GM23338 (cell line): ENCODE measurements around the gene CAPZB. TPM values are rescaled to one million over a fixed set of nuclear protein-coding genes. Genes with fewer than 3 reads are reported as not detected.

Experiments
- ATAC-seq: fragments of 200-7000 bp; cut with Tn5 transposase; 3 replicates; pipeline ENCODE4 v1.9.1; 2020
- DNase-seq: peaks from one replicate; pipeline ENCODE4 v3.0.0-alpha.2; 2015; ENCODE audit warnings: low spot score
- H2AFZ ChIP-seq: fragments of 200-600 bp; sonication (generic); 2 replicates; pipeline ENCODE4 v1.8.0; 2016; ENCODE audit warnings: antibody characterized with exemption, mild to moderate bottlenecking, moderate library complexity
- H3F3A ChIP-seq: fragments of 200-600 bp; sonication (generic); replicated peaks from 2 replicates; pipeline ENCODE4 v1.8.0; 2017; ENCODE audit warnings: antibody characterized with exemption, mixed run types, low read depth
- H3K27ac ChIP-seq: fragments of 200-600 bp; sonication (generic); 2 replicates; pipeline ENCODE4 v1.6.1; 2016; ENCODE audit warnings: low read depth
- H3K27me3 ChIP-seq: fragments of 200-600 bp; sonication (generic); 2 replicates; pipeline ENCODE4 v1.8.0; 2016; ENCODE audit warnings: mild to moderate bottlenecking, mixed run types, moderate library complexity; ENCODE audit not compliant: insufficient read depth
- H3K36me3 ChIP-seq: fragments of 200-600 bp; sonication (generic); 2 replicates; pipeline ENCODE4 v1.8.0; 2016; ENCODE audit warnings: mild to moderate bottlenecking; ENCODE audit not compliant: insufficient read depth
- H3K4me1 ChIP-seq: fragments of 200-600 bp; sonication (generic); 2 replicates; pipeline ENCODE4 v1.8.0; 2016; ENCODE audit warnings: mild to moderate bottlenecking, moderate library complexity; ENCODE audit not compliant: insufficient read depth
- H3K4me2 ChIP-seq: fragments of 200-600 bp; sonication (generic); 2 replicates; pipeline ENCODE4 v1.7.1; 2017; ENCODE audit warnings: mixed run types
- H3K4me3 ChIP-seq: fragments of 200-600 bp; sonication (generic); 2 replicates; pipeline ENCODE4 v1.6.1; 2016; ENCODE audit warnings: mixed run types
- H3K79me2 ChIP-seq: fragments of 200-600 bp; sonication (generic); replicated peaks from 2 replicates; pipeline ENCODE4 v1.8.0; 2017; ENCODE audit warnings: mild to moderate bottlenecking; ENCODE audit not compliant: insufficient read depth
- H3K9me2 ChIP-seq: fragments of 200-600 bp; sonication (generic); 2 replicates; pipeline ENCODE4 v1.8.0; 2017; ENCODE audit not compliant: insufficient read depth
- H4K20me1 ChIP-seq: fragments of 200-600 bp; sonication (generic); replicated peaks from 2 replicates; pipeline ENCODE4 v1.8.0; 2017; ENCODE audit warnings: mild to moderate bottlenecking; ENCODE audit not compliant: insufficient read depth
- H3K27ac Mint-ChIP-seq: 2 replicates; pipeline ENCODE4 v1.8.0; 2020; ENCODE audit warnings: inconsistent platforms, mild to moderate bottlenecking, moderate library complexity, mixed read lengths
- H3K27me3 Mint-ChIP-seq: 3 replicates; pipeline ENCODE4 v1.8.0; 2022; ENCODE audit warnings: low read depth, mild to moderate bottlenecking, moderate library complexity, mixed read lengths, inconsistent platforms; ENCODE audit not compliant: insufficient read depth, poor library complexity
- H3K36me3 Mint-ChIP-seq: 3 replicates; pipeline ENCODE4 v1.8.0; 2021; ENCODE audit warnings: low read depth, mild to moderate bottlenecking, inconsistent platforms, moderate library complexity, mixed read lengths
- H3K4me1 Mint-ChIP-seq: 3 replicates; pipeline ENCODE4 v1.8.0; 2020; ENCODE audit warnings: mild to moderate bottlenecking, inconsistent platforms, mixed read lengths
- H3K4me3 Mint-ChIP-seq: 3 replicates; pipeline ENCODE4 v1.8.0; 2021; ENCODE audit warnings: moderate library complexity, mild to moderate bottlenecking, inconsistent platforms, mixed read lengths
- H3K9me3 Mint-ChIP-seq: 3 replicates; pipeline ENCODE4 v1.8.0; 2020; ENCODE audit warnings: moderate library complexity, mild to moderate bottlenecking, inconsistent platforms, mixed read lengths
- CREB1 ChIP-seq: fragments of 250-450 bp; sonication (Bioruptor Pico); IDR thresholded peaks from 2 replicates; pipeline ENCODE4 v1.5.0; 2020; ENCODE audit warnings: low read depth, mild to moderate bottlenecking, moderate library complexity
- ETS1 ChIP-seq: IDR thresholded peaks from 2 replicates; pipeline ENCODE4 v1.6.1; 2016; ENCODE audit warnings: antibody characterized with exemption
- EZH2 ChIP-seq: fragments of 200-600 bp; sonication (generic); IDR thresholded peaks from one replicate; pipeline ENCODE4 v1.8.0; 2017; ENCODE audit warnings: antibody characterized with exemption, mild to moderate bottlenecking, low read depth; ENCODE audit not compliant: unreplicated experiment
- NANOG ChIP-seq: IDR thresholded peaks from 2 replicates; pipeline ENCODE4 v1.6.1; 2016; ENCODE audit warnings: antibody characterized with exemption, borderline replicate concordance
- POLR2AphosphoS5 ChIP-seq: IDR thresholded peaks from 2 replicates; pipeline ENCODE4 v1.6.1; 2016; ENCODE audit warnings: antibody characterized with exemption, low read depth
- REST ChIP-seq: IDR thresholded peaks from one replicate; pipeline ENCODE4 v1.6.1; 2018; ENCODE audit warnings: antibody characterized with exemption; ENCODE audit not compliant: unreplicated experiment
- STAT1 ChIP-seq: IDR thresholded peaks from one replicate; pipeline ENCODE4 v1.6.1; 2016; ENCODE audit warnings: antibody characterized with exemption; ENCODE audit not compliant: unreplicated experiment
- ZNF114 ChIP-seq: fragments of 250-450 bp; sonication (Bioruptor Pico); IDR thresholded peaks from 2 replicates; pipeline ENCODE4 v1.5.0; 2020; ENCODE audit warnings: mild to moderate bottlenecking, moderate library complexity
- ZNF331 ChIP-seq: fragments of 250-450 bp; sonication (Bioruptor Pico); IDR thresholded peaks from 2 replicates; pipeline ENCODE4 v1.5.0; 2020; ENCODE audit warnings: low read depth, mild to moderate bottlenecking, moderate library complexity
- ZNF462 ChIP-seq: fragments of 250-450 bp; sonication (Bioruptor Pico); IDR thresholded peaks from 2 replicates; pipeline ENCODE4 v1.5.0; 2020; ENCODE audit warnings: mild to moderate bottlenecking, moderate library complexity
- polyA plus RNA-seq: library from polyadenylated mRNA; unstranded; fragments of >200 nt; fragmentation: Nextera tagmentation; extraction: Ambion mirVana; gene quantifications from 2 replicates; pipeline ENCODE4 v1.2.1, GENCODE V29; 2016
- total RNA-seq: library from RNA; depleted of rRNA; stranded (reverse); fragments of >200 nt; shearing (Covaris generic); gene quantifications from 2 replicates; pipeline ENCODE4 v1.2.3, GENCODE V29; 2014

CAPZB gene
- total and polyA plus RNA-seq, 2 experiments from 2014 or later: 195 to 348 TPM

- no peak for TF ChIP-seq REST
- no peak for TF ChIP-seq ZNF114
- TF ChIP-seq POLR2AphosphoS5: no peak
- no peak for TF ChIP-seq STAT1
Observed at GRCh38 chr1:19435181-19435580, 50.2 kb downstream of the CAPZB start (continued).

- Histone ChIP-seq H4K20me1 (peaks cover 94% of the 10 kb centered on the region), H3K79me2 (peaks cover 100% of the 10 kb centered on the region), H3K27ac (no peak overlapping the region), H3K4me2 (no peak overlapping the region), H3K9me2 (no peaks in the 10 kb centered on the region), H3K4me3 (no peak overlapping the region), H3K36me3 (no peaks in the 10 kb centered on the region), H3F3A (0 out of 2 replicates have a peak, but pooled peaks cover 3% of the 10 kb centered on the region), H2AFZ (no peak overlapping the region), H3K27me3 (no peaks in the 10 kb centered on the region), H3K4me1 (peaks cover 12% of the 10 kb centered on the region)
- Mint-ChIP-seq H3K9me3 (no peaks in the 10 kb centered on the region), H3K4me1 (peaks cover 32% of the 10 kb centered on the region), H3K27me3 (peaks cover 5% of the 10 kb centered on the region), H3K4me3 (no peak overlapping the region), H3K36me3 (peaks cover 14% of the 10 kb centered on the region; the same call in 2 of the 3 replicates), H3K27ac (no peak overlapping the region)
- no peak for ATAC-seq
- DNase-seq: no peak
- TF ChIP-seq ZNF331 (CRISPR knock-in tag) (no peak), STAT1 (no peak), EZH2 (no peak), POLR2AphosphoS5 (no peak), ETS1 (no peak), ZNF462 (CRISPR knock-in tag) (no peak), REST (no peak), CREB1 (CRISPR knock-in tag) (no peak), NANOG (no peak), ZNF114 (no peak)
Observed at GRCh38 chr1:19433719-19433998, 51.7 kb downstream of the CAPZB start.
